ENCODE data around the gene CCDC63.

Gene CCDC63

GRCh38 chr12:110816779-110817178 is 30.0 kb upstream of the CCDC63 start:
- ATAC-seq (ENCODE audit: low read depth) = no peak
- no peaks in the 10 kb centered on the region for H3K27me3 ChIP-seq (ENCODE audit: insufficient read depth, poor library complexity, severe bottlenecking)
- no peaks in the 10 kb centered on the region for H3K9me3 ChIP-seq (ENCODE audit: severe bottlenecking)
- DNase-seq (ENCODE audit: low spot score) = no peak
- no peak for TF ChIP-seq CTCF (IDR thresholded peaks at IDR 0.05; ENCODE audit: poor library complexity, severe bottlenecking)
- no peak overlapping the region for H3K4me3 ChIP-seq (ENCODE audit: severe bottlenecking)
- H3K27ac ChIP-seq (ENCODE audit: poor library complexity, severe bottlenecking) = no peak overlapping the region
- H3K36me3 ChIP-seq (ENCODE audit: low read depth) = no peaks in the 10 kb centered on the region
- H3K4me1 ChIP-seq (ENCODE audit: insufficient read depth, poor library complexity, severe bottlenecking) = no peaks in the 10 kb centered on the region

GRCh38 chr12:110818511-110818910 is 28.3 kb upstream of the CCDC63 start:
- H3K36me3 ChIP-seq (ENCODE audit: low read depth) = no peaks in the 10 kb centered on the region
- ATAC-seq (ENCODE audit: low read depth) = no peak

GRCh38 chr12:110819150-110819549 is 27.6 kb upstream of the CCDC63 start:
- no peak overlapping the region for H3K4me3 ChIP-seq (ENCODE audit: severe bottlenecking)
- H3K27me3 ChIP-seq (ENCODE audit: insufficient read depth, poor library complexity, severe bottlenecking) = no peaks in the 10 kb centered on the region
- ATAC-seq (ENCODE audit: low read depth) (no peak), DNase-seq (ENCODE audit: low spot score) (no peak)
- H3K36me3 ChIP-seq (ENCODE audit: low read depth) = no peaks in the 10 kb centered on the region
- no peaks in the 10 kb centered on the region for H3K4me1 ChIP-seq (ENCODE audit: insufficient read depth, poor library complexity, severe bottlenecking)
- no peak overlapping the region for H3K27ac ChIP-seq (ENCODE audit: poor library complexity, severe bottlenecking)
- no peaks in the 10 kb centered on the region for H3K9me3 ChIP-seq (ENCODE audit: severe bottlenecking)
- TF ChIP-seq CTCF (IDR thresholded peaks at IDR 0.05; ENCODE audit: poor library complexity, severe bottlenecking) = no peak

More at GRCh38 chr12:110818511-110818910, 28.3 kb upstream of the CCDC63 start:
- Histone ChIP-seq H3K27ac (ENCODE audit: poor library complexity, severe bottlenecking) (no peak overlapping the region), H3K4me3 (ENCODE audit: severe bottlenecking) (no peak overlapping the region), H3K27me3 (ENCODE audit: insufficient read depth, poor library complexity, severe bottlenecking) (no peaks in the 10 kb centered on the region), H3K4me1 (ENCODE audit: insufficient read depth, poor library complexity, severe bottlenecking) (no peaks in the 10 kb centered on the region), H3K9me3 (ENCODE audit: severe bottlenecking) (no peaks in the 10 kb centered on the region)
- no peak for DNase-seq (ENCODE audit: low spot score)
- no peak for TF ChIP-seq CTCF (IDR thresholded peaks at IDR 0.05; ENCODE audit: poor library complexity, severe bottlenecking)

- no peaks in the 10 kb centered on the region for H3K36me3 ChIP-seq (ENCODE audit: low read depth)
- TF ChIP-seq CTCF (IDR thresholded peaks at IDR 0.05; ENCODE audit: poor library complexity, severe bottlenecking) = no peak
- no peaks in the 10 kb centered on the region for H3K4me1 ChIP-seq (ENCODE audit: insufficient read depth, poor library complexity, severe bottlenecking)
- H3K27me3 ChIP-seq (ENCODE audit: insufficient read depth, poor library complexity, severe bottlenecking) = no peaks in the 10 kb centered on the region
- no peak for DNase-seq (ENCODE audit: low spot score)
- no peak for ATAC-seq (ENCODE audit: low read depth)
- no peaks in the 10 kb centered on the region for H3K9me3 ChIP-seq (ENCODE audit: severe bottlenecking)
- H3K4me3 ChIP-seq (ENCODE audit: severe bottlenecking) = no peak overlapping the region
- no peak overlapping the region for H3K27ac ChIP-seq (ENCODE audit: poor library complexity, severe bottlenecking)
Observed at GRCh38 chr12:110819646-110820045, 27.1 kb upstream of the CCDC63 start.

- no peaks in the 10 kb centered on the region for H3K36me3 ChIP-seq (ENCODE audit: low read depth)
- ATAC-seq (ENCODE audit: low read depth) = no peak
- no peak overlapping the region for H3K4me3 ChIP-seq (ENCODE audit: severe bottlenecking)
- no peaks in the 10 kb centered on the region for H3K4me1 ChIP-seq (ENCODE audit: insufficient read depth, poor library complexity, severe bottlenecking)
- no peak for TF ChIP-seq CTCF (IDR thresholded peaks at IDR 0.05; ENCODE audit: poor library complexity, severe bottlenecking)
- no peak for DNase-seq (ENCODE audit: low spot score)
- H3K27ac ChIP-seq (ENCODE audit: poor library complexity, severe bottlenecking) = no peak overlapping the region
- no peaks in the 10 kb centered on the region for H3K27me3 ChIP-seq (ENCODE audit: insufficient read depth, poor library complexity, severe bottlenecking)
- H3K9me3 ChIP-seq (ENCODE audit: severe bottlenecking) = no peaks in the 10 kb centered on the region
Observed at GRCh38 chr12:110821917-110822316, 24.9 kb upstream of the CCDC63 start.

All from RWPE2 (cell line).